Liver (tissue), 9 donors: ENCODE data around the gene FEV. TPM values are rescaled to one million over a fixed set of nuclear protein-coding genes. Genes with fewer than 3 reads are reported as not detected.

Experiments
- DNase-seq: peaks from one replicate; pipeline ENCODE4 v3.0.0-alpha.2; 2017; ENCODE audit warnings: low spot score
- H3K27ac ChIP-seq, 2 donors: one replicate each; pipeline ENCODE4 v1.7.0; 2013; ENCODE audit warnings: inconsistent platforms in 2 of 2, low read length in 2 of 2, control low read depth in 1 of 2, low read depth in 1 of 2, mild to moderate bottlenecking in 1 of 2
- H3K27me3 ChIP-seq, 4 donors: one replicate each; pipeline versions ENCODE4 v1.6.1 to v1.7.0; 2013; ENCODE audit warnings: low read length in 3 of 4, inconsistent platforms in 1 of 4, mild to moderate bottlenecking in 1 of 4, moderate library complexity in 1 of 4; ENCODE audit not compliant: control insufficient read depth in 4 of 4, insufficient read depth in 4 of 4
- H3K36me3 ChIP-seq, 4 donors: one replicate each; pipeline versions ENCODE4 v1.6.1 to v1.7.0; 2013; ENCODE audit warnings: low read length in 3 of 4, mild to moderate bottlenecking in 3 of 4, low read depth in 1 of 4, moderate library complexity in 1 of 4; ENCODE audit not compliant: control insufficient read depth in 4 of 4, insufficient read depth in 3 of 4
- H3K4me1 ChIP-seq, 4 donors: one replicate each; pipeline versions ENCODE4 v1.6.1 to v1.7.0; 2013; ENCODE audit warnings: low read length in 3 of 4, mild to moderate bottlenecking in 3 of 4, moderate library complexity in 1 of 4; ENCODE audit not compliant: control insufficient read depth in 4 of 4, insufficient read depth in 4 of 4
- H3K4me3 ChIP-seq, 3 donors: one replicate each; pipeline versions ENCODE4 v1.6.1 to v1.7.0; 2013; ENCODE audit warnings: low read length in 3 of 3, control low read depth in 1 of 3, low read depth in 1 of 3, mild to moderate bottlenecking in 1 of 3
- H3K9ac ChIP-seq, 2 donors: one replicate each; pipeline ENCODE4 v1.7.0; 2013; ENCODE audit warnings: low read length in 2 of 2, mild to moderate bottlenecking in 2 of 2, moderate library complexity in 2 of 2, control low read depth in 1 of 2, low read depth in 1 of 2
- H3K9me3 ChIP-seq, 4 donors: one replicate each; pipeline versions ENCODE4 v1.6.1 to v1.7.0; 2013; ENCODE audit warnings: low read length in 3 of 4; ENCODE audit not compliant: control insufficient read depth in 4 of 4
- EGR1 ChIP-seq, 2 donors: IDR thresholded peaks; 2 replicates each; pipeline ENCODE4 v1.6.1; 2016 to 2018; ENCODE audit warnings: antibody characterized with exemption in 2 of 2, low read depth in 2 of 2
- FOXA1 ChIP-seq: IDR thresholded peaks from 2 replicates; pipeline ENCODE4 v1.6.1; 2016; ENCODE audit warnings: antibody characterized with exemption
- FOXA2 ChIP-seq: IDR thresholded peaks from 2 replicates; pipeline ENCODE4 v1.6.1; 2016; ENCODE audit warnings: antibody characterized with exemption
- GABPA ChIP-seq, 2 donors: IDR thresholded peaks in 1 of 2; conservative IDR thresholded peaks in 1 of 2; 2 replicates each; pipeline ENCODE4 v1.6.1; 2016; ENCODE audit warnings: antibody characterized with exemption in 2 of 2, mild to moderate bottlenecking in 1 of 2, moderate library complexity in 1 of 2
- HNF4A ChIP-seq, 2 donors: conservative IDR thresholded peaks; 2 replicates each; pipeline ENCODE4 v1.6.1; 2016; ENCODE audit warnings: antibody characterized with exemption in 2 of 2, mild to moderate bottlenecking in 2 of 2
- HNF4G ChIP-seq: IDR thresholded peaks from 2 replicates; pipeline ENCODE4 v1.6.1; 2016; ENCODE audit warnings: antibody characterized with exemption
- JUND ChIP-seq, 2 donors: IDR thresholded peaks; 2 replicates each; pipeline ENCODE4 v1.6.1; 2016; ENCODE audit warnings: antibody characterized with exemption in 2 of 2
- NR2F2 ChIP-seq: IDR thresholded peaks from 2 replicates; pipeline ENCODE4 v1.6.1; 2016; ENCODE audit warnings: antibody characterized with exemption
- RAD21 ChIP-seq, 2 donors: IDR thresholded peaks; 2 replicates each; pipeline ENCODE4 v1.6.1; 2016; ENCODE audit warnings: antibody characterized with exemption in 2 of 2, mild to moderate bottlenecking in 2 of 2
- RXRA ChIP-seq, 2 donors: IDR thresholded peaks; 2 replicates each; pipeline ENCODE4 v1.6.1; 2017 to 2018; ENCODE audit warnings: antibody characterized with exemption in 2 of 2, mild to moderate bottlenecking in 1 of 2
- SP1 ChIP-seq: IDR thresholded peaks from 2 replicates; pipeline ENCODE4 v1.6.1; 2018; ENCODE audit warnings: antibody characterized with exemption, mild to moderate bottlenecking
- TAF1 ChIP-seq: conservative IDR thresholded peaks from 2 replicates; pipeline ENCODE4 v1.6.1; 2016; ENCODE audit warnings: antibody characterized with exemption, mild to moderate bottlenecking
- YY1 ChIP-seq: IDR thresholded peaks from 2 replicates; pipeline ENCODE4 v1.6.1; 2016; ENCODE audit warnings: antibody characterized with exemption, mild to moderate bottlenecking
- WGBS: extraction: QIAGEN DNeasy Blood & Tissue Kit; methylation state at CpG from one replicate; pipeline ENCODE4 v1.1.7; 2013; 5-methylcytosine and 5-hydroxymethylcytosine counted together
- polyA plus RNA-seq, 2 donors: library from polyadenylated mRNA; stranded (reverse) in 1 of 2; unstranded in 1 of 2; fragments of 200-250 nt in 1 of 2; fragments of >200 nt in 1 of 2; fragmentation: Nextera tagmentation in 1 of 2; extraction: Ambion mirVana in 1 of 2; gene quantifications; one replicate each; pipeline versions ENCODE4 v1.2.1 to v1.2.3, GENCODE V29; 2013 to 2015
- total RNA-seq, 2 donors: library from RNA; depleted of rRNA; stranded (reverse); fragments of >200 nt; gene quantifications; one replicate each; pipeline ENCODE4 v1.2.3, GENCODE V29; 2014
- TF ChIP-seq, protein P1 (sequence below): IDR thresholded peaks from 2 replicates; pipeline ENCODE4 v1.6.1; 2016; ENCODE audit warnings: antibody characterized with exemption
- TF ChIP-seq, protein P2 (sequence below): IDR thresholded peaks from 2 replicates; pipeline ENCODE4 v1.6.1; 2016; ENCODE audit warnings: antibody characterized with exemption
- TF ChIP-seq, protein P3 (sequence below): IDR thresholded peaks from 2 replicates; pipeline ENCODE4 v1.6.1; 2016; ENCODE audit warnings: antibody characterized with exemption, mild to moderate bottlenecking
- TF ChIP-seq, protein P4 (sequence below): fragments of 150-350 bp; IDR thresholded peaks from 2 replicates; pipeline ENCODE4 v1.5.1; 2017; ENCODE audit warnings: improper control_type of control experiment, low read depth, low read length; ENCODE audit not compliant: missing input control
- TF ChIP-seq, protein P5 (sequence below): IDR thresholded peaks from 2 replicates; pipeline ENCODE4 v1.6.1; 2016; ENCODE audit warnings: antibody characterized with exemption
- donor health status: healthy.
- donor health status: healthy.
- donor health status: healthy.
- donor health status: healthy.
- donor health status: healthy.

The FEV gene
- total and polyA plus RNA-seq, 4 donors = not detected

DNA sequence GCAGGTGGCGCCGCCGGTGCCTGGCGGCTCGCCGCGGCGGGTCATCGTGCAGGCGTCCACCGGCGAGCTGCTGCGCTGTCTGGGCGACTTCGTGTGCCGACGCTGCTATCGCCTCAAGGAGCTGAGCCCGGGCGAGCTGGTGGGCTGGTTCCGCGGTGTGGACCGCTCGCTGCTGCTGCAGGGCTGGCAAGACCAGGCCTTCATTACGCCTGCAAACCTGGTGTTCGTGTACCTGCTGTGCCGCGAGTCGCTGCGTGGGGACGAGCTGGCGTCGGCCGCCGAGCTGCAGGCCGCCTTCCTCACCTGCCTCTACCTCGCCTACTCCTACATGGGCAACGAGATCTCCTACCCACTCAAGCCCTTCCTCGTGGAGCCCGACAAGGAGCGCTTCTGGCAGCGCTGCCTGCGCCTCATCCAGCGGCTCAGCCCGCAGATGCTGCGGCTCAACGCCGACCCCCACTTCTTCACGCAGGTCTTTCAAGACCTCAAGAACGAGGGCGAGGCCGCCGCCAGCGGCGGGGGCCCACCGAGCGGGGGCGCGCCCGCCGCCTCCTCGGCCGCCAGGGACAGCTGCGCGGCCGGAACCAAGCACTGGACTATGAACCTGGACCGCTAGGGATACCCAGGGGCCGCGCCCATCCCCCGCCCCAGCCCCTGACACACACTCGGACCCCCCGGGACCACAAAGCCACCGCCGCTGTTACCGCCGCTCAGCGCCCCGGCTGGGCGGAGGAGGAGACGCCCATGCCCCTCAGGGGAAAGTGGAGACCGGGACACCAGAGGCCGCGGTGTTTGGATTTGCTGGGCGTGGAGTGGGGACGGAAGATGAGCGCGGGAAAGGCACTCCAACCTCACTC lies 24.4 kb downstream of the FEV start:
- H3K27ac ChIP-seq = no peak overlapping the region
- no peaks in the 10 kb centered on the region for H3K9me3 ChIP-seq
- no peak for DNase-seq
- no peaks in the 10 kb centered on the region for H3K36me3 ChIP-seq
- TF ChIP-seq EGR1 (IDR thresholded peaks at IDR 0.05; ENCODE audit: low read depth in 2 of 2) (no peak), GABPA (IDR thresholded peaks at IDR 0.05 in 1 of 2, conservative IDR thresholded peaks at IDR 0.05 in 1 of 2) (no peak), YY1 (no peak), FOXA1 (no peak), RAD21 (IDR thresholded peaks at IDR 0.05) (no peak)
- TF ChIP-seq, protein P1, sequence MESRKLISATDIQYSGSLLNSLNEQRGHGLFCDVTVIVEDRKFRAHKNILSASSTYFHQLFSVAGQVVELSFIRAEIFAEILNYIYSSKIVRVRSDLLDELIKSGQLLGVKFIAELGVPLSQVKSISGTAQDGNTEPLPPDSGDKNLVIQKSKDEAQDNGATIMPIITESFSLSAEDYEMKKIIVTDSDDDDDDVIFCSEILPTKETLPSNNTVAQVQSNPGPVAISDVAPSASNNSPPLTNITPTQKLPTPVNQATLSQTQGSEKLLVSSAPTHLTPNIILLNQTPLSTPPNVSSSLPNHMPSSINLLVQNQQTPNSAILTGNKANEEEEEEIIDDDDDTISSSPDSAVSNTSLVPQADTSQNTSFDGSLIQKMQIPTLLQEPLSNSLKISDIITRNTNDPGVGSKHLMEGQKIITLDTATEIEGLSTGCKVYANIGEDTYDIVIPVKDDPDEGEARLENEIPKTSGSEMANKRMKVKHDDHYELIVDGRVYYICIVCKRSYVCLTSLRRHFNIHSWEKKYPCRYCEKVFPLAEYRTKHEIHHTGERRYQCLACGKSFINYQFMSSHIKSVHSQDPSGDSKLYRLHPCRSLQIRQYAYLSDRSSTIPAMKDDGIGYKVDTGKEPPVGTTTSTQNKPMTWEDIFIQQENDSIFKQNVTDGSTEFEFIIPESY = no peak
- H3K27me3 ChIP-seq = peaks cover 6 to 17% (median 9%) of the 10 kb centered on the region in 4 donors
- H3K4me3 ChIP-seq = no peak overlapping the region
- H3K4me1 ChIP-seq = peaks cover 0 to 12% (median 5%) of the 10 kb centered on the region in 4 donors
- H3K9ac ChIP-seq = no peak overlapping the region
- WGBS = 6% methylated on average over 87 of the region's 87 CpGs

DNA sequence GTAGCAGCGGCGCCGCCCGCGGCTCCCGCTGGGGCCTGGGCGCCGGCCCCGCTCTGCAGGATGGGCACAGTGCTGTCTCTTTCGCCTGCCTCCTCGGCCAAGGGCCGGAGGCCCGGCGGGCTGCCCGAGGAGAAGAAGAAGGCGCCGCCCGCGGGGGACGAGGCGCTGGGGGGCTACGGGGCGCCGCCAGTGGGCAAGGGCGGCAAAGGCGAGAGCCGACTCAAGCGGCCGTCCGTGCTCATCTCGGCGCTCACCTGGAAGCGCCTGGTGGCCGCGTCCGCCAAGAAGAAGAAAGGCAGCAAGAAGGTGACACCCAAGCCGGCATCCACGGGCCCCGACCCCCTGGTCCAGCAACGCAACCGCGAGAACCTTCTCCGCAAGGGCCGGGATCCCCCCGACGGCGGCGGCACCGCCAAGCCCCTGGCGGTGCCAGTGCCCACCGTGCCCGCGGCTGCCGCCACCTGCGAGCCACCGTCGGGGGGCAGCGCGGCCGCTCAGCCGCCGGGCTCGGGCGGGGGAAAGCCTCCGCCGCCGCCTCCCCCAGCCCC lies 25.1 kb downstream of the FEV start:
- H3K9me3 ChIP-seq = no peaks in the 10 kb centered on the region
- no peak overlapping the region for H3K9ac ChIP-seq
- TF ChIP-seq, protein P1 = no peak
- TF ChIP-seq RXRA (IDR thresholded peaks at IDR 0.05) (no peak), FOXA1 (no peak), HNF4A (conservative IDR thresholded peaks at IDR 0.05) (no peak), RAD21 (IDR thresholded peaks at IDR 0.05) (no peak), YY1 (no peak), NR2F2 (no peak), JUND (IDR thresholded peaks at IDR 0.05) (no peak), HNF4G (no peak), GABPA (IDR thresholded peaks at IDR 0.05 in 1 of 2, conservative IDR thresholded peaks at IDR 0.05 in 1 of 2) (no peak), TAF1 (no peak), SP1 (no peak), EGR1 (IDR thresholded peaks at IDR 0.05; ENCODE audit: low read depth in 2 of 2) (no peak), FOXA2 (no peak)
- TF ChIP-seq, protein P2, sequence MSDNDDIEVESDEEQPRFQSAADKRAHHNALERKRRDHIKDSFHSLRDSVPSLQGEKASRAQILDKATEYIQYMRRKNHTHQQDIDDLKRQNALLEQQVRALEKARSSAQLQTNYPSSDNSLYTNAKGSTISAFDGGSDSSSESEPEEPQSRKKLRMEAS = no peak
- TF ChIP-seq, protein P3, sequence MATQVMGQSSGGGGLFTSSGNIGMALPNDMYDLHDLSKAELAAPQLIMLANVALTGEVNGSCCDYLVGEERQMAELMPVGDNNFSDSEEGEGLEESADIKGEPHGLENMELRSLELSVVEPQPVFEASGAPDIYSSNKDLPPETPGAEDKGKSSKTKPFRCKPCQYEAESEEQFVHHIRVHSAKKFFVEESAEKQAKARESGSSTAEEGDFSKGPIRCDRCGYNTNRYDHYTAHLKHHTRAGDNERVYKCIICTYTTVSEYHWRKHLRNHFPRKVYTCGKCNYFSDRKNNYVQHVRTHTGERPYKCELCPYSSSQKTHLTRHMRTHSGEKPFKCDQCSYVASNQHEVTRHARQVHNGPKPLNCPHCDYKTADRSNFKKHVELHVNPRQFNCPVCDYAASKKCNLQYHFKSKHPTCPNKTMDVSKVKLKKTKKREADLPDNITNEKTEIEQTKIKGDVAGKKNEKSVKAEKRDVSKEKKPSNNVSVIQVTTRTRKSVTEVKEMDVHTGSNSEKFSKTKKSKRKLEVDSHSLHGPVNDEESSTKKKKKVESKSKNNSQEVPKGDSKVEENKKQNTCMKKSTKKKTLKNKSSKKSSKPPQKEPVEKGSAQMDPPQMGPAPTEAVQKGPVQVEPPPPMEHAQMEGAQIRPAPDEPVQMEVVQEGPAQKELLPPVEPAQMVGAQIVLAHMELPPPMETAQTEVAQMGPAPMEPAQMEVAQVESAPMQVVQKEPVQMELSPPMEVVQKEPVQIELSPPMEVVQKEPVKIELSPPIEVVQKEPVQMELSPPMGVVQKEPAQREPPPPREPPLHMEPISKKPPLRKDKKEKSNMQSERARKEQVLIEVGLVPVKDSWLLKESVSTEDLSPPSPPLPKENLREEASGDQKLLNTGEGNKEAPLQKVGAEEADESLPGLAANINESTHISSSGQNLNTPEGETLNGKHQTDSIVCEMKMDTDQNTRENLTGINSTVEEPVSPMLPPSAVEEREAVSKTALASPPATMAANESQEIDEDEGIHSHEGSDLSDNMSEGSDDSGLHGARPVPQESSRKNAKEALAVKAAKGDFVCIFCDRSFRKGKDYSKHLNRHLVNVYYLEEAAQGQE = no peak
- TF ChIP-seq, protein P4, sequence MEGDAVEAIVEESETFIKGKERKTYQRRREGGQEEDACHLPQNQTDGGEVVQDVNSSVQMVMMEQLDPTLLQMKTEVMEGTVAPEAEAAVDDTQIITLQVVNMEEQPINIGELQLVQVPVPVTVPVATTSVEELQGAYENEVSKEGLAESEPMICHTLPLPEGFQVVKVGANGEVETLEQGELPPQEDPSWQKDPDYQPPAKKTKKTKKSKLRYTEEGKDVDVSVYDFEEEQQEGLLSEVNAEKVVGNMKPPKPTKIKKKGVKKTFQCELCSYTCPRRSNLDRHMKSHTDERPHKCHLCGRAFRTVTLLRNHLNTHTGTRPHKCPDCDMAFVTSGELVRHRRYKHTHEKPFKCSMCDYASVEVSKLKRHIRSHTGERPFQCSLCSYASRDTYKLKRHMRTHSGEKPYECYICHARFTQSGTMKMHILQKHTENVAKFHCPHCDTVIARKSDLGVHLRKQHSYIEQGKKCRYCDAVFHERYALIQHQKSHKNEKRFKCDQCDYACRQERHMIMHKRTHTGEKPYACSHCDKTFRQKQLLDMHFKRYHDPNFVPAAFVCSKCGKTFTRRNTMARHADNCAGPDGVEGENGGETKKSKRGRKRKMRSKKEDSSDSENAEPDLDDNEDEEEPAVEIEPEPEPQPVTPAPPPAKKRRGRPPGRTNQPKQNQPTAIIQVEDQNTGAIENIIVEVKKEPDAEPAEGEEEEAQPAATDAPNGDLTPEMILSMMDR = no peak
- TF ChIP-seq, protein P5, sequence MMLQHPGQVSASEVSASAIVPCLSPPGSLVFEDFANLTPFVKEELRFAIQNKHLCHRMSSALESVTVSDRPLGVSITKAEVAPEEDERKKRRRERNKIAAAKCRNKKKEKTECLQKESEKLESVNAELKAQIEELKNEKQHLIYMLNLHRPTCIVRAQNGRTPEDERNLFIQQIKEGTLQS = no peak
- 3% methylated on average over 67 of the region's 67 CpGs for WGBS
- no peak overlapping the region for H3K27ac ChIP-seq
- peaks cover 6 to 17% (median 9%) of the 10 kb centered on the region in 4 donors for H3K27me3 ChIP-seq
- H3K4me1 ChIP-seq = peaks cover 0 to 12% (median 5%) of the 10 kb centered on the region in 4 donors
- no peaks in the 10 kb centered on the region for H3K36me3 ChIP-seq
- H3K4me3 ChIP-seq = peak overlapping the region in 1 of 3 donors; percentile 40
- DNase-seq = no peak
